ENCODE data around the gene ZNF385B.
"Not testable (repeated sequence)": the region's sequence is repeated elsewhere in the genome, so short reads cannot be mapped to it uniquely, and the experiment has no call there.

Gene ZNF385B

DNA sequence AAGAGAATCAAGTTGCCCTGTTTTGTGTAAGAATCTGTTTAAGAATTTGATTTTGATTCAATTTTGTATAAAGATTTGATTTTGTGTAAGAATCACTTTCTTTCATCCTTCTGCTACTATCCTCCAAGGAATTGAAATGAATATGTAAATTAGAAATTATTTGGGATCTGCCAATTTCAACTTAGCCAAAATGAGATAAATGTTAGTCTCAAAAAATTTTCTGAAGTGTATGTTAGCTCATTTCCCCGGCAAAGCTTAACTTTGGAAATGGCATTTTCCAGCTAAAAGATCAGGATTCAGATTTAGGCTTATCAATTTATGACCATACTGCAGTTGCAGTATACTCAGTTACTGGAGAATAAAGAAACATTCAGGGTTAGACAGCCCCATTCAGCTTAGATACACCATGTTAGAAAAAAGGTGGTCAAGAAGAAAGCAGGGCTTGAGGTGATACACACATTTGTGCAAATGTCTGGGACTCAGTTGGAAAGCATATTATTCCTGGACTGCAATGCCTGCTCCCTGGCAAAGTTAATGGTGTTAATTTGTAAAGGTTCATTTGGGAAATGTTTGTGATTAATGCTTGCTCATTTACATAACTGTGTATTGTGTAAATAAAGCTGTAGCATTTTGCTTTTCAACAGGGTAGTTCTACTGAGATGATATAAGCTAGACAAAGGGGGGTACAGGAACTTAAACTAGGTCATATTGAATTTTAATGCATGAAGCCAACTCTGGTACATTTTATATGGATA lies 349.0 kb downstream of the ZNF385B start:
- DNase-seq (ENCODE audit: low read depth in 2 of 2) = no peak

- no peak for DNase-seq (ENCODE audit: low read depth in 2 of 2)
Measured at GRCh38 chr2:179511105-179511789, 350.2 kb downstream of the ZNF385B start.

GRCh38 chr2:179495315-179495714 lies 366.1 kb downstream of the ZNF385B start:
- DNase-seq (ENCODE audit: low read depth in 2 of 2) = no peak

DNA sequence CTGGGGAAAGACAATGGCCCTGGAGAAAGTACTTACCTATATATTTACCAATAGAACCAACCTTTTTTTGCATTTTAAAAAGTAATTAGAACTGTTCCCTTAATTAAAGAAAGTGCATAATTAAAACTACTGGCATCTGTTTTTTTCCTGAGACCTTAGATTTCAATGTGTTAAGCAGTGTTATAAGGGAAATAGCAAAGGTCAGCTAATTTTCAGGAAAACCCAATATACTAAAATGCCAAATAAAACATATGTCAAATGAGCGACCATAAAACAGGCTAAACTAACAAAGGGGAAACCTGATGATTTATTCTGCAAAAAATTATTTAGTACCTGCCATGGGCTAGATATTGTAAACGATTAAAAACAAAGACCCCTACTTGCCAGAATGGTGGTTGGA lies 372.8 kb downstream of the ZNF385B start:
- DNase-seq (ENCODE audit: low read depth in 2 of 2) = no peak

- no peak for DNase-seq (ENCODE audit: low read depth in 2 of 2)
Measured at GRCh38 chr2:179487010-179487731, 374.2 kb downstream of the ZNF385B start.

- no peak for DNase-seq (ENCODE audit: low read depth in 2 of 2)
Measured at GRCh38 chr2:179483131-179483530, 378.3 kb downstream of the ZNF385B start.

DNA sequence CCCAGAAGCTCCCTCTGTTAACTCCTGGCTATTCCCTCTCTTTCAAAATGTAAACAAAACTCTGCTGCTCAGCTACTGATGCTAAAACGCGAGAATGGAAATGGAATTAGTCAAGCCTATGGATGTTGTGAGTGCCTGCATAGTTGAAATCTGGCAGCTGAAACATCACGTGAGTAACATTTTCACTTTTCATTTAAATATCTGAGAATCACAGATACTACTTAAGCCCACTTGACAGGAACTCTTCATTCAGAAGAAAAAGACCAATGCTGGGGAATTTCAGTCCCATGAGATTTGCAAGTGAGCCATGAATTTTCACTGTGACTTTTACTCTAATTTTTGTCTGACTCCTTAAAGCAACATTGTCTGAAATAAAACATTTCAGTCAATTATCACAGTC lies 381.5 kb downstream of the ZNF385B start:
- no peak for DNase-seq (ENCODE audit: low read depth in 2 of 2)

- no peak for DNase-seq (ENCODE audit: low read depth in 2 of 2)
Measured at GRCh38 chr2:179478771-179479170, 382.6 kb downstream of the ZNF385B start.

DNA sequence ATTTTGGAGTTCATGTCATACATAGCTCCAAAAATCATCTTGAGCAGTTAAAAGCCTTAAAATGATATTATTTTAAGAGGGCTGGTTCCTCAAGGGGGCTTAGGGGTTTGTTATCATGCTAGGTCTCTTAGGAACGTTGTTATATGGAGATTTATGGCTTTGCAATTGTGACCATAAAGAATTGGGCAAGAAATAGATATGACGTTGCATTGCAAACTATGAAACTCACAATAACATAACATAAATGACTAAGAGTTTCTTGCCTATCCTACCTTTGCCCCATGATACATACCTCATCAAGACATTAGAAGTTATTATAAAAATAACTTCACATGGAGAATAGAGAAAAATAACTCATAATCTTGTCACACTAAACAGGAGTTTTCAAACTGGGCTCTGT lies 390.4 kb downstream of the ZNF385B start:
- DNase-seq (ENCODE audit: low read depth in 2 of 2) = no peak

DNA sequence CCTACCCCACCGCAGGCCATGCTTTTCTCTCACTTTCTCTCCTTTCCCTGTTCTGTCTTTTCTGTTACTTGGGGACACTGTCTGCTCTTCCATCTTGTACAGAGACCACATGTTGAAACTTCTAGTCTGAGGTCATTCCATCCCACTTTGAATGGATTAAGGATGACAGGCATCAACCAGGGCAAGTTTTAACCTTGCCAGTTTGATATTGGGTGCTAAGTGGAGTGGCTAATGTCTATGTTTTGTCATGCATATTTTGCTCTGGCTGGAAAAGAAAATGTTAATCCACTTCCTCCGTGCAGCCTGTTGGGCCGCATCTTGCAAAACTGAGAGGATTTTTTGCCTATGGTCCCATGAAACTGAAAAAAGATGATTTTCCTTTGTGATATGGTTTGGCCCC lies 391.3 kb downstream of the ZNF385B start:
- DNase-seq (ENCODE audit: low read depth in 2 of 2) = no peak

- DNase-seq (ENCODE audit: low read depth in 2 of 2) = no peak
Measured at GRCh38 chr2:179467960-179468359, 393.5 kb downstream of the ZNF385B start.

GRCh38 chr2:179467111-179467510 lies 394.3 kb downstream of the ZNF385B start:
- DNase-seq (ENCODE audit: low read depth in 2 of 2) = no peak

GRCh38 chr2:179461420-179461819 lies 400.0 kb downstream of the ZNF385B start:
- no peak for DNase-seq (ENCODE audit: low read depth in 2 of 2)

GRCh38 chr2:179460181-179460929 lies 401.1 kb downstream of the ZNF385B start:
- DNase-seq (ENCODE audit: low read depth in 2 of 2) = no peak

- DNase-seq (ENCODE audit: low read depth in 2 of 2) = not testable (repeated sequence)
Measured at GRCh38 chr2:179458113-179458512, 403.3 kb downstream of the ZNF385B start.

GRCh38 chr2:179455824-179456223 lies 405.6 kb downstream of the ZNF385B start:
- DNase-seq (ENCODE audit: low read depth in 2 of 2) = no peak

- no peak for DNase-seq (ENCODE audit: low read depth in 2 of 2)
Measured at GRCh38 chr2:179455172-179455524, 406.3 kb downstream of the ZNF385B start.

DNA sequence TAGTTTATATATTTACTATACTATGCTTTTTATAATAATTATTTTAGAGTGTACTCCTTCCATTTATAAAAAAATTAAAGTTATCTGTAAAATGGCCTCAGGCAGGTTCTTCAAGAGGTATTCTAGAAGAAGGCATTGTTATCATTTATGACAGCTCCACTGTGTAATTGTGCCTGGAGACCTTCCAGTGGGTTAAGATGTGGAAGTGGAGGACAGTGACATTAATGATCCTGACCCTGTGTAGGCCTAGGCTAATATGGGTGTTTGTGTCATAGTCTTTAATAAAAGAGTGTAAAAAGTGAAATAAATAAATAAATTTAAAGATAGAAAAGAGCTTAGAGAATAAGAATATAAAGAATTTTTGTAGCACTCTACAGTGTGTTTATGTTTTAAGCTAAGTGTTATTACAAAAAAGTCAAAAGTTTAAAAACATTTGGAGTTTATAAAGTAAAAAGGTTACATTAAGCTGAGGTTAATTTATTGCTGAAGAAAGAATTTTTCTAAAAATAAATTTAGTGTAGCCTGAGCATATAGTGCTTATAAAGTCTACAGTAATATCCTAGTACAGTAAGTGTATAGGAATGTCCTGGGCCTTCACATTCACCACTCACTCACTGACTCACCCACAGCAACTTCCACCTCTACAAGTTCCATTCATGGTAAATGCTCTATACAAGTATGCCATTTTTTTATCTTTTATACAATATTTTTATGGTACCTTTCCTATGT lies 406.8 kb downstream of the ZNF385B start:
- DNase-seq (ENCODE audit: low read depth in 2 of 2) = no peak

- no peak for DNase-seq (ENCODE audit: low read depth in 2 of 2)
Measured at GRCh38 chr2:179449010-179449409, 412.4 kb downstream of the ZNF385B start.

DNA sequence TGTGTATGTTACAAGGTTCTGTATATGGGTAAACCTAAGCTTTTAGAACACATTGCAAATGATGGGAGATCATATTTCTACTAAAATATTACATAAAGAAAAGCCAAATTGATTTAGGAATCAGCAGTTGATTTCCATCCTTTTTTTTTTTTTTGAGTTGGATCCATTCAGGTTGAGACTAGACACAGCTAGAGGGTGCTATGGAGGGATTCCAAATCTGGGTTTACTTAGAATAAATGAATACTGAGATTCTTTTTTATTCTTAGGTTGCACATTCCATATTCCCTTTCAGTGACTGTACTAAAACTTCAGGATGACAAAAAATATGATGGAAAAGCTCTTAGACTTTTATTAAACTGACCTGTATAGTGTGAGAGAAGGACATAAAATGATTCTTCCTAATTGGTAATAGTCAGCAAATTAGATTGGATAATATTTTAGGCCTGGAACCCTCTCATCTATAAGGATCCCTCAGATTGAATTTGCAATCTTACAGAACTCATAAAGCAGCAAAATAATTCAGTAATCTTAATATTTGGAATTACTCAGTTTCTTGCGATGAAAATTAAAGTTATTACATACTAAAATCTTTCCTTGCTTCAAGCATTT lies 413.5 kb downstream of the ZNF385B start:
- DNase-seq (ENCODE audit: low read depth in 2 of 2) = no peak

DNA sequence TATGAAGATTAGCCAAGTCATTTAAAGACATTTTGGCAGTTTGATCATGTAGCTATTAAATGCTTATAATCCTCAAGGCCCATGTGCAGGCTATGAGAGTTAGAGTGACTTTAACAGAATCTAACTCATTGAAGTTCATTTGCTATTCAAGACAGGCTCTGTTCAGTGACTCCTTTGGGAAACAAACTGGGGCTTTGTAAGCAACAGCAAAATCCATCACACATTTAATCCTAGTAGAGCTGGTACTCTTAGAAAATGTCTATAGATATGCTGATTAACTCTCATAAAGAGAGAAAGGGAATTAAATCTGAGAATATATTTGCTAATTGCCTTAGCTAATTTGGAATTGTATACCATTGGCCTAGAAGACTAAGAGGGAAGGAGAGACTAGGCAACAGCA lies 414.0 kb downstream of the ZNF385B start:
- no peak for DNase-seq (ENCODE audit: low read depth in 2 of 2)
